Measurements from ENCODE around the gene NFE2. TPM values are rescaled to one million over a fixed set of nuclear protein-coding genes. Genes with fewer than 3 reads are reported as not detected.

Gene NFE2
- total and polyA plus RNA-seq, 3 experiments from 2014 or later: not detected

- no peak overlapping the region for H3K4me3 Mint-ChIP-seq
- no peaks in the 10 kb centered on the region for H3K9me3 Mint-ChIP-seq
- POLR2A ChIA-PET: interaction anchor here (0.6 to 0.7 kb wide), 2 partner anchors 15 to 82 kb away, joined by 5 read pairs; no protein-coding TSS in a partner anchor
- DNase-seq: peak; percentile 32 to 68 (median 40)
- CTCF ChIA-PET: interaction anchor here (0.5 to 2.8 kb wide), 22 partner anchors 10 to 146 kb away, joined by 3 to 21 read pairs (median 4); partner anchors contain the start of gene COPZ1
- peaks cover 2 to 12% of the 10 kb centered on the region in 2 donors for H3K27me3 Mint-ChIP-seq
- peaks cover 3% of the 10 kb centered on the region for H3K4me1 ChIP-seq (ENCODE audit: insufficient read depth, low read length)
- peaks cover 4 to 6% (median 6%) of the 10 kb centered on the region in 3 donors for H3K4me1 Mint-ChIP-seq
- H3K27ac ChIP-seq (ENCODE audit: low read depth, low read length): peak overlapping the region; percentile 80
- peak overlapping the region in 2 of 8 donors; percentile 47 to 74 for H3K27ac Mint-ChIP-seq
- no peaks in the 10 kb centered on the region for H3K36me3 ChIP-seq (ENCODE audit: insufficient read depth, low read length)
- H3K9me3 ChIP-seq (ENCODE audit: low read length): no peaks in the 10 kb centered on the region
- H3K27me3 ChIP-seq (ENCODE audit: insufficient read depth, low read length, poor library complexity, severe bottlenecking): no peaks in the 10 kb centered on the region
- H3K4me3 ChIP-seq (ENCODE audit: low read length): no peak overlapping the region
- H3K36me3 Mint-ChIP-seq: peaks cover 0 to 2% (median 0%) of the 10 kb centered on the region in 3 donors
These were observed 6.5 kb downstream of the NFE2 start for GRCh38 chr12:54294152-54294952.

- DNase-seq: no peak
- no peaks in the 10 kb centered on the region for H3K9me3 ChIP-seq (ENCODE audit: low read length)
- CTCF ChIA-PET: interaction anchor here (0.9 to 4.5 kb wide), 13 partner anchors 11 to 87 kb away, joined by 3 to 21 read pairs (median 6); partner anchors contain the start of genes CBX5, COPZ1 and HNRNPA1
- Mint-ChIP-seq H3K27ac (no peak overlapping the region), H3K27me3 (peaks cover 0 to 3% of the 10 kb centered on the region in 2 donors), H3K4me3 (no peak overlapping the region), H3K36me3 (peaks cover 0 to 6% (median 2%) of the 10 kb centered on the region in 3 donors), H3K4me1 (peaks cover 3% of the 10 kb centered on the region in 3 donors), H3K9me3 (no peaks in the 10 kb centered on the region)
- no peaks in the 10 kb centered on the region for H3K27me3 ChIP-seq (ENCODE audit: insufficient read depth, low read length, poor library complexity, severe bottlenecking)
- POLR2A ChIA-PET: interaction anchor here (0.6 to 1.3 kb wide), 2 partner anchors 10 to 13 kb away, joined by 3 to 4 read pairs; partner anchors contain the start of genes CBX5 and HNRNPA1
- no peak overlapping the region for H3K4me3 ChIP-seq (ENCODE audit: low read length)
- peaks cover 3% of the 10 kb centered on the region for H3K4me1 ChIP-seq (ENCODE audit: insufficient read depth, low read length)
- H3K27ac ChIP-seq (ENCODE audit: low read depth, low read length): peak overlapping the region; percentile 72
- H3K36me3 ChIP-seq (ENCODE audit: insufficient read depth, low read length): peaks cover 6% of the 10 kb centered on the region
These were observed 7.9 kb downstream of the NFE2 start for GRCh38 chr12:54292931-54293241.

- no peaks in the 10 kb centered on the region for H3K27me3 ChIP-seq (ENCODE audit: insufficient read depth, low read length, poor library complexity, severe bottlenecking)
- no peaks in the 10 kb centered on the region for H3K9me3 ChIP-seq (ENCODE audit: low read length)
- Mint-ChIP-seq H3K4me1 (no peaks in the 10 kb centered on the region), H3K9me3 (no peaks in the 10 kb centered on the region), H3K27me3 (no peaks in the 10 kb centered on the region), H3K36me3 (peaks cover 0 to 6% (median 2%) of the 10 kb centered on the region in 3 donors), H3K27ac (peak overlapping the region in 1 of 8 donors; percentile 50), H3K4me3 (no peak overlapping the region)
- no peak overlapping the region for H3K4me3 ChIP-seq (ENCODE audit: low read length)
- ChIA-PET CTCF (interaction anchor here (0.9 to 4.5 kb wide), 10 partner anchors 9 to 87 kb away, joined by 3 to 16 read pairs (median 4); partner anchors contain the start of genes CBX5, COPZ1, HNRNPA1 and NFE2), POLR2A (interaction anchor here (0.6 to 1.3 kb wide), 3 partner anchors 9 to 697 kb away, joined by 3 read pairs; no protein-coding TSS in a partner anchor)
- DNase-seq: no peak
- peaks cover 10% of the 10 kb centered on the region for H3K36me3 ChIP-seq (ENCODE audit: insufficient read depth, low read length)
- peak overlapping the region; percentile 72 for H3K27ac ChIP-seq (ENCODE audit: low read depth, low read length)
- H3K4me1 ChIP-seq (ENCODE audit: insufficient read depth, low read length): no peaks in the 10 kb centered on the region
These were observed 8.5 kb downstream of the NFE2 start for GRCh38 chr12:54292083-54292930.

GRCh38 chr12:54287261-54288157, 13.3 kb downstream of the NFE2 start:
- Mint-ChIP-seq H3K27me3 (no peaks in the 10 kb centered on the region), H3K4me3 (no peak overlapping the region), H3K27ac (peak overlapping the region in 2 of 8 donors; percentile 5 to 14), H3K4me1 (peaks cover 0 to 38% (median 0%) of the 10 kb centered on the region in 3 donors), H3K9me3 (no peaks in the 10 kb centered on the region), H3K36me3 (peaks cover 6 to 27% (median 18%) of the 10 kb centered on the region in 3 donors)
- no peak for DNase-seq
- Histone ChIP-seq H3K4me3 (ENCODE audit: low read length) (no peak overlapping the region), H3K27ac (ENCODE audit: low read depth, low read length) (peak overlapping the region; percentile 48), H3K4me1 (ENCODE audit: insufficient read depth, low read length) (peaks cover 31% of the 10 kb centered on the region), H3K27me3 (ENCODE audit: insufficient read depth, low read length, poor library complexity, severe bottlenecking) (no peaks in the 10 kb centered on the region), H3K36me3 (ENCODE audit: insufficient read depth, low read length) (peaks cover 54% of the 10 kb centered on the region), H3K9me3 (ENCODE audit: low read length) (no peaks in the 10 kb centered on the region)
- CTCF ChIA-PET: interaction anchor here (1.0 to 1.6 kb wide), 4 partner anchors 8 to 81 kb away, joined by 3 to 5 read pairs (median 4); no protein-coding TSS in a partner anchor
- POLR2A ChIA-PET: interaction anchor here (0.8 to 1.2 kb wide), 2 partner anchors 38 to 71 kb away, joined by 3 to 4 read pairs; partner anchors contain the start of gene COPZ1

- Histone ChIP-seq H3K36me3 (ENCODE audit: insufficient read depth, low read length) (peaks cover 65% of the 10 kb centered on the region), H3K27me3 (ENCODE audit: insufficient read depth, low read length, poor library complexity, severe bottlenecking) (no peaks in the 10 kb centered on the region), H3K9me3 (ENCODE audit: low read length) (no peaks in the 10 kb centered on the region), H3K4me1 (ENCODE audit: insufficient read depth, low read length) (peaks cover 43% of the 10 kb centered on the region), H3K27ac (ENCODE audit: low read depth, low read length) (peak overlapping the region; percentile 5), H3K4me3 (ENCODE audit: low read length) (no peak overlapping the region)
- ChIA-PET POLR2A (interaction anchor here (0.6 to 1.2 kb wide), 3 partner anchors 32 to 72 kb away, joined by 3 to 8 read pairs (median 4); partner anchors contain the start of gene COPZ1), CTCF (interaction anchor here (0.8 to 2.0 kb wide), 6 partner anchors 9 to 113 kb away, joined by 3 to 5 read pairs (median 4); partner anchors contain the start of gene COPZ1)
- Mint-ChIP-seq H3K4me1 (peaks cover 0 to 49% (median 0%) of the 10 kb centered on the region in 3 donors), H3K9me3 (no peaks in the 10 kb centered on the region), H3K27ac (peak overlapping the region in 6 of 8 donors; percentile 45 to 83 (median 74)), H3K36me3 (peaks cover 6 to 36% (median 21%) of the 10 kb centered on the region in 3 donors), H3K27me3 (no peaks in the 10 kb centered on the region), H3K4me3 (peak overlapping the region in 4 of 7 donors; percentile 12 to 47 (median 36))
- DNase-seq: no peak
These were observed 14.5 kb downstream of the NFE2 start for GRCh38 chr12:54286042-54287030.

Measured in CD8-positive, alpha-beta memory T cell (primary cell).